Left lung (tissue), 10 donors: Measurements from ENCODE around the gene OPA1. TPM values are rescaled to one million over a fixed set of nuclear protein-coding genes. Genes with fewer than 3 reads are reported as not detected.

ENCODE experiments used
- ATAC-seq: fragments of 200-7000 bp; cut with Tn5 transposase; one replicate; pipeline ENCODE4 v1.9.1; 2020; ENCODE audit warnings: moderate library complexity
- DNase-seq, 4 donors: peaks; one replicate each; pipeline ENCODE4 v3.0.0-alpha.2; 2013 to 2020
- H3K27ac ChIP-seq, 2 donors: fragments of 200-600 bp; sonication (generic) in 1 of 2; one replicate each; pipeline versions ENCODE4 v1.5.0 to v1.8.0; 2020 to 2021
- H3K27me3 ChIP-seq, 2 donors: fragments of 200-600 bp; sonication (generic) in 1 of 2; one replicate each; pipeline versions ENCODE4 v1.5.0 to v1.8.0; 2020 to 2021
- H3K36me3 ChIP-seq, 2 donors: fragments of 200-600 bp; sonication (generic) in 1 of 2; one replicate each; pipeline versions ENCODE4 v1.5.0 to v1.8.0; 2020 to 2021
- H3K4me1 ChIP-seq, 2 donors: fragments of 200-600 bp; one replicate each; pipeline ENCODE4 v1.8.0; 2021
- H3K4me3 ChIP-seq, 2 donors: fragments of 200-600 bp; sonication (generic) in 1 of 2; one replicate each; pipeline versions ENCODE4 v1.5.0 to v1.8.0; 2020 to 2021; ENCODE audit warnings: mild to moderate bottlenecking in 1 of 2
- H3K9me3 ChIP-seq, 2 donors: fragments of 200-600 bp; sonication (generic) in 1 of 2; one replicate each; pipeline versions ENCODE4 v1.5.0 to v1.8.0; 2020 to 2021
- CTCF ChIP-seq, 2 donors: fragments of 200-600 bp; sonication (generic) in 1 of 2; IDR thresholded peaks; one replicate each; pipeline versions ENCODE4 v1.5.0 to v1.8.0; 2021; ENCODE audit warnings: antibody characterized with exemption in 2 of 2
- intact Hi-C, 2 donors: fragments of 100-400 bp; cut with DNase I; formaldehyde crosslinking; loops; one replicate each; pipeline versions ENCODE4 v1.11.2 to v1.14.2; 2022
- polyA plus RNA-seq, 6 donors: library from polyadenylated mRNA; unstranded; fragments of 120-200 nt; gene quantifications; one replicate each; pipeline ENCODE4 v1.2.1, GENCODE V29; 2013; ENCODE audit not compliant: insufficient read length in 6 of 6
- total RNA-seq, 2 donors: library from RNA; stranded (reverse); fragmentation: NEBNext Ultra II Directional; extraction: Animal tissue kit (Norgen Biotek cat#: 25700); gene quantifications; one replicate each; pipeline ENCODE4 v1.2.1, GENCODE V29; 2021
- donor health status: DM: no; HTN: yes; CAD: no.
- donor health status: DM: no; HTN: no; CAD: no.

OPA1 gene
- total and polyA plus RNA-seq, 8 donors, result 45.3 to 64.9 (median 57.9) TPM

GRCh38 chr3:193677734-193678133 lies 84.7 kb downstream of the OPA1 start:
- no peak for TF ChIP-seq CTCF (IDR thresholded peaks at IDR 0.05)
- Histone ChIP-seq H3K36me3 (peaks cover 0 to 16% of the 10 kb centered on the region in 2 donors), H3K27ac (no peak overlapping the region), H3K4me3 (no peak overlapping the region), H3K9me3 (no peaks in the 10 kb centered on the region), H3K4me1 (no peaks in the 10 kb centered on the region), H3K27me3 (no peaks in the 10 kb centered on the region)
- ATAC-seq (no peak), DNase-seq (no peak)
- intact Hi-C loops, result no loop called here

- DNase-seq (no peak), ATAC-seq (no peak)
- H3K36me3 ChIP-seq, result peaks cover 0 to 14% of the 10 kb centered on the region in 2 donors
- no peak overlapping the region for H3K27ac ChIP-seq
- no peaks in the 10 kb centered on the region for H3K4me1 ChIP-seq
- no peaks in the 10 kb centered on the region for H3K27me3 ChIP-seq
- no peaks in the 10 kb centered on the region for H3K9me3 ChIP-seq
- TF ChIP-seq CTCF (IDR thresholded peaks at IDR 0.05), result no peak
- H3K4me3 ChIP-seq, result no peak overlapping the region
- intact Hi-C loops, result no loop called here
These were observed 87.2 kb downstream of the OPA1 start for GRCh38 chr3:193680220-193680619.

- intact Hi-C loops, result no loop called here
- Histone ChIP-seq H3K4me1 (no peaks in the 10 kb centered on the region), H3K9me3 (no peaks in the 10 kb centered on the region), H3K36me3 (peaks cover 0 to 14% of the 10 kb centered on the region in 2 donors), H3K27me3 (no peaks in the 10 kb centered on the region), H3K27ac (no peak overlapping the region), H3K4me3 (no peak overlapping the region)
- no peak for ATAC-seq
- TF ChIP-seq CTCF (IDR thresholded peaks at IDR 0.05), result no peak
- DNase-seq, result no peak
These were observed 88.6 kb downstream of the OPA1 start for GRCh38 chr3:193681631-193682030.

- intact Hi-C loops, result no loop called here
- H3K9me3 ChIP-seq, result no peaks in the 10 kb centered on the region
- ATAC-seq, result no peak
These were observed 93.9 kb downstream of the OPA1 start for GRCh38 chr3:193686665-193687483.

More at GRCh38 chr3:193686665-193687483, 93.9 kb downstream of the OPA1 start:
- TF ChIP-seq CTCF (IDR thresholded peaks at IDR 0.05), result no peak
- H3K4me1 ChIP-seq, result no peaks in the 10 kb centered on the region
- peaks cover 0 to 19% of the 10 kb centered on the region in 2 donors for H3K36me3 ChIP-seq
- H3K27ac ChIP-seq, result no peak overlapping the region
- no peak overlapping the region for H3K4me3 ChIP-seq
- H3K27me3 ChIP-seq, result no peaks in the 10 kb centered on the region
- no peak for DNase-seq
